Ectodermal cell (in vitro differentiated cells): ENCODE measurements around the gene DDB1.

ENCODE experiments used
- H3K27ac ChIP-seq: 2 replicates; pipeline ENCODE4 v1.7.0; 2013; ENCODE audit warnings: mild to moderate bottlenecking, low read depth, low read length; ENCODE audit not compliant: insufficient read depth, poor library complexity, severe bottlenecking
- H3K27me3 ChIP-seq: 2 replicates; pipeline ENCODE4 v1.7.0; 2013; ENCODE audit warnings: mild to moderate bottlenecking, low read length; ENCODE audit not compliant: insufficient read depth, control insufficient read depth, poor library complexity, severe bottlenecking
- H3K36me3 ChIP-seq: one replicate; pipeline ENCODE4 v1.7.0; 2013; ENCODE audit warnings: low read length; ENCODE audit not compliant: control insufficient read depth, insufficient read depth
- H3K4me1 ChIP-seq: one replicate; pipeline ENCODE4 v1.7.0; 2013; ENCODE audit warnings: low read length; ENCODE audit not compliant: control insufficient read depth, insufficient read depth
- H3K4me3 ChIP-seq: 2 replicates; pipeline ENCODE4 v1.7.0; 2013; ENCODE audit warnings: low read depth, low read length, control low read depth; ENCODE audit not compliant: insufficient read depth
- H3K9me3 ChIP-seq: 2 replicates; pipeline ENCODE4 v1.7.0; 2013; ENCODE audit warnings: mild to moderate bottlenecking, low read length, moderate library complexity; ENCODE audit not compliant: control insufficient read depth
- WGBS, 2 experiments: methylation state at CpG; one replicate each; pipeline ENCODE4 v1.1.7; 2013; ENCODE audit warnings: missing lambda C conversion rate in 2 of 2; 5-methylcytosine and 5-hydroxymethylcytosine counted together

DDB1 gene

DNA sequence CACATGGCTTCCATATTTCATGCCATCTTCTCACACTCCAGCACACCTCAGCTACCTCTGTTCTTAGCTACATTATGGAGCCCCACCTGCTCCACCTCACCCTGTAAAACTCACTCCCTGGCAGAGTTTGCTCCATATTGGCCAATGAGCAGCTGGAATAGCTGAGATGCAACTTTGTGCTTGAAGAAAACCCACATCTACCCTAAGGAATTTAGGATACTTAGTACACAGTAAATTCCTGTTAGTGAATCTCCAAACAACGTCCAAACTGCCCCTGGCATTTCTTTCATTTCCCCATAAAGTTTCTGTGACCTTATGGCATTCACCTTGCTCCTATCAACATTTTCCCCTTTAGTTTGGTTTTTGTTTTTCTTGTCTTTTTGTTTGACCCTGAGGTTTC is 35.6 kb downstream of the DDB1 start:
- peaks cover 8% of the 10 kb centered on the region for H3K4me1 ChIP-seq
- H3K4me3 ChIP-seq, result no peak overlapping the region
- H3K27me3 ChIP-seq, result peaks cover 25% of the 10 kb centered on the region
- H3K9me3 ChIP-seq, result no peaks in the 10 kb centered on the region
- no peak overlapping the region for H3K27ac ChIP-seq
- H3K36me3 ChIP-seq, result peaks cover 29% of the 10 kb centered on the region
- WGBS, 2 experiments, result 83 to 91% methylated on average over 1 of the region's 1 CpG

DNA sequence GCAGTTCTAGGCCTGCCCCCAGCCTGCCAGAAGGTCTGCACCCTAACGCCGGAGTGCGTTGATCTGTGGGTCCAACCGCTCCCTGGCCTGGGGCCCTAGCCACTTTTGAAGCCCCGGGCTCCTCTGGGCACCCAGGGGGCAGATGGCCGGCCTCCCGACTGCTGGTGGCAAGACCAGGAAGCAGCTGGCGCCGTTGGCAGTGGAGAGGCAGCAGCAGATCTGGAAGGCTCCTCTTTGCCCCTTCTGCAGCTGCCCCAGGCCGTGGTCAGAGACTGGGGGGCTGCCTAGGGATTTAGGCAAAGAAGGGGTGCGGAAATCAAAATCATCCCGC is 37.3 kb downstream of the DDB1 start:
- peaks cover 13% of the 10 kb centered on the region for H3K36me3 ChIP-seq
- peak overlapping the region; percentile 61 for H3K4me3 ChIP-seq
- 68 to 69% methylated on average over 12 of the region's 12 CpGs for WGBS, 2 experiments
- no peak overlapping the region for H3K27ac ChIP-seq
- peaks cover 8% of the 10 kb centered on the region for H3K4me1 ChIP-seq
- no peaks in the 10 kb centered on the region for H3K9me3 ChIP-seq
- peaks cover 25% of the 10 kb centered on the region for H3K27me3 ChIP-seq

DNA sequence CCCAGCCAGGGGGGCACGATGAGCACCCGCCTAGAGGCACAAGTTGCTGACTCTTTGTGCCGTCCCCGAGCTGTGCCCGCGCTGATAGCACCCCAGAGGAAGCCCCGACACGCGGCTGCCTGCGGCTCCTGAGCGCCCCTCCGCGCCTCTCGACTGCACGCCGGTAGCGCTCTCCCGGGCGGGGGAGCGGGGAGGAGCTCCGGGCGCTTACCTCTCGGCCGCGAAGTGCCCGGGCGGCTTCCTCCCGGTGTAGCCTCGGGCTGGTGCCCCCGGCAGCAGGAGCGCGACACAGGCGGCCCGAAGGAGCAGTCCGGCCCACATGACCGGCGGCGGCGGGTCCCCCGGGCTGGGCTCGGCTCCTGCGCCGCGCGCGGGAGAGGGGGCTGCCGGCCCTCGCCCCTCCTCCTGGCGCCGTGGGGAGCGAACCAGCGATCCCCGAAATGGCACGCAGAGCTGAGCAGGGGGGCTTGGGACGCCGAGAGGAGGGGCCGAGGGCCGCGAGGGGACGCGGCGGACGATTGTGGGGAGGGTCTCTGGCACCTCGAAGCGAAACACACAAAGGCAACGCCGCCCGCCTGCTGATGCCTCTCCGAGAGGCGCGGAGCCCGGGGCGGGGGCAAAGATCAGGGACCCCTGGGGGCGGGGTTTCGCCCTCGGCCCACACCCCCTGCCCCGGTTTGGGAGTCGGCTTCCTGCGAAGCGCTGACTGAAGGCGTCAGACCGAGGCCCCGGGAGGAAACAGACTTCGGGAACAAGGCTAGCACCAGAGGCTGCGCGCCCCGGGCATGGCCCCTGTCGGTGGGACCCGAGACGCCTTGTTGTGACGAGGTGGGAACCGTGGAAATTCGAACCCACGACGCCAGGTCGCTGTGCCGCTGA is 37.9 kb downstream of the DDB1 start, which contains the start of gene VWCE:
VWCE (minus strand) TSS at position 600 of the 879 bp plus-strand sequence; CDS start at position 321, 279 bp downstream.
- H3K4me1 ChIP-seq, result peaks cover 8% of the 10 kb centered on the region
- peak within 1 kb of the TSS; percentile 60 for H3K27ac ChIP-seq
- H3K36me3 ChIP-seq, result peaks cover 7% of the 10 kb centered on the region
- WGBS, 2 experiments, result 1% methylated on average over 97 of the region's 97 CpGs
- H3K27me3 ChIP-seq, result peaks cover 25% of the 10 kb centered on the region
- no peaks in the 10 kb centered on the region for H3K9me3 ChIP-seq
- H3K4me3 ChIP-seq, result peak within 1 kb of the TSS; percentile 61

DNA sequence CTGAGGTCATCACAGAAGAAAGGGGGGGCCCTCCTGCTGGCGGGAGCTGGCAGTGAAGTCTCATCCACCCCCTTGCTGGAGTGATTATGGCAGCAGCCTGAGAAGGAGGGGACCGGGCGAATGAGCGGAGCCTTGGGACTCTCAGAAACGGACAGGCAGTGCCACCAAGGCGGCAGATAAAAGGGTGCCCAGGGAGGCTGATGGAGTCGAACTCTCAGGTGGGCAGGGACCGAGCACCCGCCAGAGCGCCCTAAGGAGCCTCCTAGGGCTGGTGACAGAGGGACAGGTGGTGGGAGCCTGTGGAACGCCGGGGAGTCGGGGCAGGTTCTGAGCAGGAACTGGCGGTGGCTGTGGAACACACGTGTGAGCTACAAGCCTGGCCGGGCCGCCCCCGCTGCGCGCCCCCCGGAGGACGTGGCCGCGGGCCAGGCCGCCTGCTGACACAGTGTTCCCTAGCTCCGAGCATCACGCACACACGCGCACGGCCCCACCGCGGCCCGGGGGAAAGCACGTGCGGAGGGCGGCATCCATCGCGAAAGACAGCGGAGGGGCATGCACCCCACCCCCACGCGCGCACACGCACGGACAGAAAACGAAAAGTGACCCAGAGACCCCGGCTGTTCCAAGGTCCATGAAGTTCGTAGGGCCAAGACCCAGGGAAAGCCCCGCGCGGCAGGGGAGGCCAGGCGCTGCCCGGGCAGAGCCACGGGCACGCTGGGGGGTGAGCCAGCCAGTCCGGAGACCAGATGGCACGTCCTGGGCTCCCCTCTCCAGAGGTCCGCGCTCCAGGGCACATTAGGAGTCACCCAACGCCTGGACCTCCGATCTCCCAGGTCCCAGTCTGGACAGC is 38.8 kb downstream of the DDB1 start:
- H3K36me3 ChIP-seq, result no peaks in the 10 kb centered on the region
- H3K4me3 ChIP-seq, result peak overlapping the region; percentile 61
- 2% methylated on average over 60 of the region's 60 CpGs for WGBS, 2 experiments
- peaks cover 8% of the 10 kb centered on the region for H3K4me1 ChIP-seq
- no peaks in the 10 kb centered on the region for H3K9me3 ChIP-seq
- no peak overlapping the region for H3K27ac ChIP-seq
- H3K27me3 ChIP-seq, result peaks cover 25% of the 10 kb centered on the region

DNA sequence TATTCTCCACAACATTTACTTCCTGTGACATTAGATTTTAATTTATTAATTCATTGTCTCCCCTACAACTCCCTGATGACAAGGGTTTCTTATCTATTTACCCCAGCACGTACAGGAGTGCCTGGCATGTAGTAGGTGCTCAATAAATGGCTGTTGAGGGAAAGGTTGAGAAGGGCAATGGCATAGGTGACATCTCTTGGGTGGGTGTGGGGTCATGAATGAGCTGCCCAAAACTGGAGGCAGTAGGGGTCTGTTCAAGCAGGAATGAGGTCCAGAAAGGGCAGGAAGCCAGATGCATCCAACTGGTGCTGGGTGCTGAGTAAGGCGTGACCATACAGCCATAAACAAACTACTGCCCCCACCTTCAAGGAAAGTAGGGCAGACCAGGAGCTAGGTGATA is 40.5 kb downstream of the DDB1 start:
- Histone ChIP-seq H3K27me3 (peaks cover 25% of the 10 kb centered on the region), H3K36me3 (no peaks in the 10 kb centered on the region), H3K4me3 (no peak overlapping the region), H3K4me1 (peaks cover 8% of the 10 kb centered on the region), H3K27ac (no peak overlapping the region), H3K9me3 (no peaks in the 10 kb centered on the region)
- WGBS, 2 experiments, result 96% methylated on average over 2 of the region's 2 CpGs

DNA sequence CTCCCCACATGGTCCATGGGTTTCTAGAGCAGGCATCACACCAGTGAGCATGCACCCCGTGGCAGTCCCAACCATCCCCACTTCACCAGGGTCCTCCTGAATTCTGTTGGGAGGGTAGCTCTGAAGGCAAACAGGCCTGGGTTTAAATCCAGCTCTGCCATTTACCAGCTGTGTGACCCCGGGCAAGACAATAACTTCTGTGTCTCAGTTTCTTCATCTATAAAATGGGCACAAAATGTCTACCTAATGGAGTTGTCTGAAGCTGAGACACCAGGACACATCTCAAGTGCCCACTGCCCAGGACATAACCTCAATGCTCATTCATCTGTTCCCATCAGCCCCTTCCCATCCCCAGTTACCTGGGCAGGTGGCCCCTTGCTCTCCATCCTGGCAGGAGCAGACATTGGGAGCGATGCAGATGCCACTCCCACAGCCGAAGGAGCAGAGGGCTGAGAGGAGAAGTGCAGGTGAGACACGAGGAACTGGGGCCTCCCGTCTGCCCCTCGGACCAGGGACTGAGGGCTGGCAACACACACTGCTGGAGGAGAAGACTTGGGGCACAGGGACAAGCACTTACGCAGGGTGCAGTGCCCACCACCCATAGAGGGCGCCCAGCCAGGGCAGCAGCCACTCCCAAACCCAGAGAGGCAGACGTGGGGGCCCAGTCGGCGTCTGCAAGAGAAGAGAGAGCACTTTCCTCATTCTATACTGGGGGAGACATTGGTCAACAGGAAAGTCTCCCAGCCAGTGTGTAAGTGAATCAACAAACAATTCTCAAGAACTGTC is 41.8 kb downstream of the DDB1 start:
- peaks cover 2% of the 10 kb centered on the region for H3K36me3 ChIP-seq
- H3K27me3 ChIP-seq, result peaks cover 25% of the 10 kb centered on the region
- H3K4me1 ChIP-seq, result peaks cover 8% of the 10 kb centered on the region
- 83 to 86% methylated on average over 12 of the region's 12 CpGs for WGBS, 2 experiments
- H3K4me3 ChIP-seq, result no peak overlapping the region
- H3K9me3 ChIP-seq, result no peaks in the 10 kb centered on the region
- no peak overlapping the region for H3K27ac ChIP-seq

DNA sequence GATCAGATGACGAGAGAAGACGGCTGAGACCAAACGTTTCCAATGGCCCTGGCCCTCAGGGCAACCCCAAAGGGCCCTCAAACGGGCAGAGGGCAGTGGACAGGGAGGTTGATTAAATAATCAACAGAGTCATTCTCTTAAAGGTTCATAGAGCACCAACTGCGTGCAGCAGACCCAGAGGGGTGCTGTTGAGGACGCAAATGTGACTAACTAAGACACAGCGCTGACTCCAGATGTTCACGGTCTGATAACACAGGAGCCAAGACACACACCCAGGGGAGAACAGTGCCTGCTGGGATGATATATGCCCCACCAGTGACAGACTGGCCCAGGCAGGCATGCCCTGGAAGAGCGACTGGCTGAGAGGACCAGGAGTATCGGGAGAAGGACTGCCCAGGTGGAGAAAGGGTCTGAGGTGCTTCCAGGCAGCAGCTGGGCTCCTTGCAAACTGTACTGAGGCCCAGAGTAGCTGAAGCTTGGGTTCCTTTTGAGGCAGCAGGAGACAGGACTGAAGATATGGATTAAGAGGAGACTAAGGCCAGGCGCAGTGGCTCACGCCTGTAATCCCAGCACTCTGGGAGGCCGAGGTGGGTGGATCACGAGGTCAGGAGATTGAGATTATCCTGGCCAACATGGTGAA is 45.4 kb downstream of the DDB1 start:
- Histone ChIP-seq H3K9me3 (no peaks in the 10 kb centered on the region), H3K27me3 (no peaks in the 10 kb centered on the region), H3K27ac (no peak overlapping the region), H3K4me1 (no peaks in the 10 kb centered on the region), H3K36me3 (peaks cover 13% of the 10 kb centered on the region), H3K4me3 (no peak overlapping the region)
- WGBS, 2 experiments, result 94 to 95% methylated on average over 14 of the region's 14 CpGs

DNA sequence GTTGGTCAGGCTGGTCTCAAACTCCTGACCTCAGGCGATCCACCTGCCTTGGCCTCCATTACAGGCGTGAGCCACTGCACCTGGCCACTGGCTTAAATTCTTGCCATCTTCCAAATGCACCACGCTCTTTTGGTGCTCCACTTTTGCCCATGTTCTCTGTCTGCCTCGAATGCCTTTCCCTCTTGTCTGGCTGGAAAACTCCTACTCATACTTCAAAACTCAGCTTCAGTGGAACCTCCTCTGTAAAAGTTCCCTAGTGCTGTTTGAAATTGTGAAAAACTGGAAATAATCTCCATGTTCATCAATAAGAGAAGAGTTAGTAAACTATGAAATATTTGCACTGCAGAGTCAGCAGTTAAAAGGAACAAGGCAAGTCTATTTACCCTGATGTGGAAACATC is 49.3 kb downstream of the DDB1 start:
- H3K36me3 ChIP-seq, result peaks cover 13% of the 10 kb centered on the region
- H3K27ac ChIP-seq, result no peak overlapping the region
- no peaks in the 10 kb centered on the region for H3K9me3 ChIP-seq
- H3K4me1 ChIP-seq, result no peaks in the 10 kb centered on the region
- H3K27me3 ChIP-seq, result no peaks in the 10 kb centered on the region
- no peak overlapping the region for H3K4me3 ChIP-seq
- WGBS, 2 experiments, result 93 to 97% methylated on average over 4 of the region's 4 CpGs

DNA sequence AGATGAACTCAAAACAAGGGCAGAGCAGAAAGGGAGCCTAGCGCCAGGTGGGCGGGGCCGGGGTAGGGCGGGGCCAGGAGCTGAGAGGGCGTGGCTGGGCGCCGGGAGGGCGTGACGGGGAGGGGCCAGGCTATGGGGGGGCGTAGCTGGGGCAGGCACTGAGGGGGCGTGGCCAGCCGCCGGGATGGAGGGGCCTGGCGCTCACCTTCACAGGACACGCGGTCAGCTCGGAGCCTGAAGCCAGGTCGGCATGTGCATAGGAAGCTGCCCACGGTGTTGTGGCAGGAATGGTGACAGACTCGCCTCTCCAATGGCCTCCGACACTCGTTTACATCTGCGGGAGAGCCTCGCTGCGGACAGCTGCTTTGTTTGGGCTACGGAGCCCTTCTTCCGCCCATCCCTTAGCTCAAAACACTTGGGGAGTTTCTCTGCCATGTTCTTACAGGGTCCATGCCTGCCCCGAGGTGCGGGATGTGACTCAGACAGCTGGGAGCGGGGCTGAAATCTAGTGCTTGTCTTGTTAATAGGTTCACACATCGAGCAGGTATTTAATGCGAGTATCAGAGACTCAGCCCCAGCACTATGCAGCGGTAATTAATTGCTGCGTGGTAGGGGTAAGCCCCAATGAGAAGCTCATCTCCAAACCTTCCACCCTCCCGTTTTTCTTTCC is 51.2 kb downstream of the DDB1 start:
- Histone ChIP-seq H3K4me3 (no peak overlapping the region), H3K27ac (no peak overlapping the region), H3K36me3 (peaks cover 13% of the 10 kb centered on the region), H3K4me1 (peaks cover 2% of the 10 kb centered on the region), H3K9me3 (no peaks in the 10 kb centered on the region), H3K27me3 (no peaks in the 10 kb centered on the region)
- WGBS, 2 experiments, result 32 to 33% methylated on average over 35 of the region's 35 CpGs
